Fibroblast of skin of back (primary cell): ENCODE measurements around the gene OBSCN.

ENCODE experiments used
- DNase-seq: peaks from one replicate; pipeline ENCODE4 v3.0.0-alpha.2; 2013

Gene OBSCN

GRCh38 chr1:228360533-228361313, 152.9 kb downstream of the OBSCN start:
- DNase-seq: no peak

GRCh38 chr1:228361314-228362140, 153.7 kb downstream of the OBSCN start:
- DNase-seq: no peak

- DNase-seq: no peak
These were observed 154.5 kb downstream of the OBSCN start for GRCh38 chr1:228362141-228362883.

- DNase-seq: no peak
These were observed 155.1 kb downstream of the OBSCN start for GRCh38 chr1:228362884-228363450.

DNA sequence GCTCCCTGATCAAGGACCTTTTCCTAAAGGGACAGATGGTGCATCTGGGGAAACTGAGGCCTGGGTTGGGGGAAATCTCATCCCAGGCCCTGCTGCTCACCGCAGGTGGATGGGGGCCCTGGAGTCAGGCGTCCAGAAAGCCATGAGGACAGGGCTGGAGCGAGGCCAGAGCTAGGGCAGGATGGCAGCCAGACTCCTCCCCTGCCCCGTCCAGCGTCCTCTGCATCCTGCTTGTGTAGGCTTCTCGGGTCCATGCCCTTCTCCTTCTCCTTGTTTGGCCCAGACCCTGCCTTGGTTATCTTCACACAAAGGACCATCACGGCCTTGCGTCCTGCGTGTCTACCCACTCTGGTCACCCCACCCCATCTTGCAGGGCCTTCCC, 155.8 kb downstream of the OBSCN start:
- no peak for DNase-seq

DNA sequence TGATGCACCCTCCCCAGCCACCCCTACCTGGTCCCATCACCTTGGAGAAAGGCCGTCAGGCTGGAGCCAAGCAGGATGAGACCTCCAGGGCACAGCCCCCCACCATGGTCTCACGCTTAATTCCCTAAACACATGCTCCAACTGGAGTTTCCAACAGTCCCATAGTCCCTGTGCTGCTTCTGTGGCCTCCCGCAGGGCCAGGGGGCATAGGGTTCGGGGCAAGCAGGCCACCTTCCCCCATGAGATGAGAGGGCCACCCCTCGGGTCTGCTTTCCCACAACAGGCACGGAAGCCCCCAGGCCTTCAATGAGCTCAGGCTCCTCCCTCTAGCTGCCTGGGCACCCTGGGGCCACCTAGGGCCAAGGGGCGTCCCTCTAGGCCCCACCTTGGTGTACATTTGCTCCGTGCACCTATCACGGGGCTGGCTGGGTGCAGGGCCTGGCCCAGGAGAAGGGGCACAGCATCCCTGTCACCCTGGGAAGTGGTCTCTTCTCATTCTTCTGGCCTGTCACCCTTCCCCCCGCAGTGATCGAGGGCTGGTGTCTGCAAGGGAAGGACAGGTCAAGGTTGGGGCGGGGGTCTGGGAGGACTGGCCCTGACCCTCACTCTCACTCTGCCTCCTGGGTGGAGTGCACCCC, 156.3 kb downstream of the OBSCN start:
- no peak for DNase-seq

DNA sequence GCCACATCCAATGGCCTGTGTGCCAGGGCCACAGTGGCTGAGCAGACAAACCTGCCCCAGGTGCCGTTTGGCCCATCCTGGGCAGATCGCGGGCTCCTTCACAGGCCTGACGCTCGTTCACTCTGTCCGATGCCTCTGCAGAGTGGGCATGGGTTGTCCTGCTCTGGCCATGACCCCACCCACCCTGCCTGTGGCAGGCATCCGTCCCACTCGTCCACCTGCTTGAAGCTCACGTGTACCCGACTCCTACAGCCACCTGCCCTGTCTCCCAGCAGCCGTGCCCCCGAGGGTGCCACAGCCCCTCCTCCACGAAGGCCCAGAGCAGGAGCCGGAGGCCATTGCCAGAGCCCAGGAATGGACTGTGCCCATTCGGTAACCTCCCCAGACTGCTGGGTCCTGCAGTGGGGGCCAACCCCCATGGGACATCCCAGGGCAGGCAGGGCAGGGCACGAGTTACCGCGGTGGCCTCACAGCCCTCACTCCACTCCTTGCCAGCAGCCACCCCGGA, 156.9 kb downstream of the OBSCN start:
- DNase-seq: no peak

DNA sequence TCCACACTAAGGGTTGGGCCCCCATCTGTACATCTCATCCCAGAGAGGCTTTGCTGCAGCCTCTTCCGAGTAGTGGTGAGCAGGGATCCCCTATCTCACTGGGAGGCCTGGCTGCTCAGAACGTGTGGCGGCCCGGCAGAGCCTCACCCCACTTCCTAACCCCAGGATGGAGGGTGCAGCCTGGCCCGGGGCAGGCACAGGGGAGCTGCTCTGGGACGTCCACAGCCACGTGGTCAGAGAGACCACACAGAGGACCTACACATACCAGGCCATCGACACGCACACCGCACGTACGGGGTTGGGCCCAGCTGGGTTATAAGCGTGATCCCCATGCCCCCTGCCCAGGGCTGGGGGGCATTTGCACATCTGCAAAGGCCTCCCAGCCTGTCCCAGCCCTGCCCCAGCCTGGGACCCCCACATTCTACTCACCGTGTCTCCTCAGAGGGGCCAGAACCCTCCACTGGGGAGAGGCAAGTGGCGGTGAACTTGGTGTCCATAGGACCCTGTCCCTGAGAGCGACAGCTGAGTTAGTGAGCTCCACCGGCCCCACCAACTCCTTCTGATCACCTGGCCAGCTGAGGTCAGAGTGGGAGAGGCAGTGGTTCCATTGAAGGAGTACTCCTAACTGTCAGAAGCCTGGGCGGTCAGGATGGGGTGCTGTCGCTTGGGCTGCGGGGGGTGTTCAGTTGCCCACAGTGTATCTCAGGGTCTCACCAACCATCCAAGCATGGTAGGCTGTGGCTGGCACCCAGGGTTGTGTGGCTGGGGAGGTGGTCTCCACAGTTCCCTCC, 157.6 kb downstream of the OBSCN start:
- no peak for DNase-seq

- DNase-seq: no peak
These were observed 158.4 kb downstream of the OBSCN start for GRCh38 chr1:228366062-228366865.

- no peak for DNase-seq
These were observed 159.3 kb downstream of the OBSCN start for GRCh38 chr1:228366866-228367741.

DNA sequence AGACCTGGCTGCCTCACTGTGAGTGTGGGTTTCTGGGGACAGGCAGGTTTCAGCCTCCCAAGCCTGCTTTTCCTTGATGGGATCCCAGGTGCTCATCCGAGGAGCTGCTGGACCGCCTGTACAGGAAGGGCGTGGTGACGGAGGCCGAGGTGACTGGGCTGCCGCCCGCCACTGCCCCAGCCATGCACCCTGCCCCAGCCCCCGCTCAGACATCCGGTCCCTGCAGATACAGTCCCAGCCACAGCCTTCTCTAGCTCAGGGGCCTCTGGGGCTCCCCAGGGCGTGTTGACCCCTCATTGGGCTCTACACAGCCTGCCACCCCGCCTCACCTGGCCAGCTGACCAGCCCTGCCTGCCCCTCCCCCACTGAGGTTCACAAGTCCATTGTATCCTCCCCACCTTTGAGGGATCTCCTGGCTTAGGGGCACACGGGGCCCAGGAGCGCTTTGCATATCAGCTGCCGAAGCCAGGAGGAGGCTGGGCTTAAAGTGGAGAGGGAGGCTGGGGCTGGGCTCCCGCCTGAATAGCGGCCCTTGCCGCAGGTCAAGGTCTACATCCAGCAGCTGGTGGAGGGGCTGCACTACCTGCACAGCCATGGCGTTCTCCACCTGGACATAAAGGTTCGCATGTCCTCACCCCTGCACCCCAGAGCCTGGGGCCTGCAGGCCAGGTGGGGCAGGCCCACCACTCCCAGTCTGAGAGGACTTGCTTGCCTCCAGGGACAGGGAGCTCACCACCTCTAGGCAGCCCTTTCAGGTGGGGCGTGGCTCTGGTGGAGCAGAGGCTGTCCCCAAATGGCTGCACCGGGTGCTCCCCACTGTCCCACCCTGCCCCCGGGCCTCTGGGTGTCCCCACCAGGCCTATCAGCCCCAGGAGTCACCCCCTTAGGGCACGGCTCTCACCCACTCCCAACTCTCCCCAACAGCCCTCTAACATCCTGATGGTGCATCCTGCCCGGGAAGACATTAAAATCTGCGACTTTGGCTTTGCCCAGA, 160.3 kb downstream of the OBSCN start:
- DNase-seq: no peak

- DNase-seq: no peak
These were observed 161.2 kb downstream of the OBSCN start for GRCh38 chr1:228368801-228369607.

DNA sequence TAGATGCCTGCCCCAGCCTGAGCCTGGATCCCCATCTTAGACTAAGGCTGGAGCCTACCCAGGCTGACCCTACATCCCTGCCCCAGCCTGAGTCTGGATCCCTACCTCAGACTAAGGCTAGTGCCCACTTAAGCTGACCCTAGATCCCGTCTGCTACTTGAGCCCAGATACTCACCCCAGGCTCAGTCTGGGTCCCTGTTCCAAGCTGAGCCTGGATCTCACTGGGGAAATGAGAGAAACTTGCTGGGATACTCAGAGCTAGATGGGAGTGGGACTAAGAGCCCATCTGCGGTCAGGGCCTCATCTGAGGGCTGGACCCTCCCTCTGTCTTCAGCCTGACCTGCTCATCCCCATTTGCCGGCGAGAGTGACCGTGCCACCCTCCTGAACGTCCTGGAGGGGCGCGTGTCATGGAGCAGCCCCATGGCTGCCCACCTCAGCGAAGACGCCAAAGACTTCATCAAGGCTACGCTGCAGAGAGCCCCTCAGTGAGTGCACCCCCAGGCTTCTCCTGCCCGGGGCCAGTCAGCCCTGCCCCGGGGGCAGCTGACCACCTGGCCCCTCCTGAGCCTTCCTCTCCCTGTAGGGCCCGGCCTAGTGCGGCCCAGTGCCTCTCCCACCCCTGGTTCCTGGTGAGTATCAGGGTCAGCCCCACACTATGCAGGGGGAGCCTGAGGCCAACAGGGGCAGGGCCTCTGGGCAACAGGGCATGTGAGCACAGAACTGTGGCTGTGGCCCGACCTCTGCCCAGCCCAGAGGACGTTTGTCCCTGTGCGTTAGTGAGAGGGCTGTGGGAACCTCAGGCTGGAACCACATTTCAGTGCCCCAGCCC, 162.0 kb downstream of the OBSCN start:
- DNase-seq: no peak

- DNase-seq: no peak
These were observed 162.6 kb downstream of the OBSCN start for GRCh38 chr1:228370439-228370940.

- no peak for DNase-seq
These were observed 163.3 kb downstream of the OBSCN start for GRCh38 chr1:228370941-228371740.
